Panc1 (cell line): Measurements from ENCODE around the gene SMAD3. TPM values are rescaled to one million over a fixed set of nuclear protein-coding genes. Genes with fewer than 3 reads are reported as not detected.

Experiments used
- ATAC-seq: fragments of 200-7000 bp; cut with Tn5 transposase; 2 replicates; pipeline ENCODE4 v1.9.1; 2020; ENCODE audit warnings: mild to moderate bottlenecking, moderate library complexity
- BruUV-seq: library from RNA; stranded (reverse); fragments of 400-500 nt; replicated peaks from 2 replicates; lab custom pipeline; 2021; lab: Mats Ljungman, UMichigan
- CTCF ChIA-PET: fragments of 300-600 bp; sonication (Branson Sonifier 250); formaldehyde crosslinking; loops from one replicate; lab custom pipeline; 2022; ENCODE audit warnings: antibody characterized with exemption; lab: Charles Lee
- POLR2A ChIA-PET: fragments of 300-600 bp; sonication (Branson Sonifier 250); formaldehyde crosslinking; loops from one replicate; lab custom pipeline; 2022; ENCODE audit warnings: antibody characterized with exemption; lab: Charles Lee
- DNase-seq: peaks from one replicate; pipeline ENCODE4 v3.0.0-alpha.2; 2010; ENCODE audit warnings: low read depth, low spot score
- H3K27ac ChIP-seq: 2 replicates; pipeline ENCODE4 v1.5.1; 2011; ENCODE audit warnings: mild to moderate bottlenecking, low read length, inconsistent platforms
- H3K27me3 ChIP-seq: fragments of 200-500 bp; sonication (Bioruptor generic); 2 replicates; pipeline ENCODE4 v1.6.0; 2014; ENCODE audit warnings: low read length, inconsistent platforms; ENCODE audit not compliant: control insufficient read depth, insufficient read depth
- H3K36me3 ChIP-seq: fragments of 200-500 bp; sonication (Bioruptor generic); 2 replicates; pipeline ENCODE4 v1.5.1; 2014; ENCODE audit warnings: inconsistent platforms, mild to moderate bottlenecking, low read length, moderate library complexity; ENCODE audit not compliant: control insufficient read depth, insufficient read depth
- H3K4me1 ChIP-seq: 2 replicates; pipeline ENCODE4 v1.5.1; 2011; ENCODE audit warnings: inconsistent platforms, mild to moderate bottlenecking, low read length, moderate library complexity; ENCODE audit not compliant: control insufficient read depth, insufficient read depth
- H3K4me3 ChIP-seq, 2 experiments: 2 replicates each; pipeline ENCODE4 v1.5.1; 2011 to 2012; ENCODE audit warnings: low read depth in 2 of 2, low read length in 2 of 2, mild to moderate bottlenecking in 2 of 2, inconsistent platforms in 1 of 2, moderate library complexity in 1 of 2
- H3K9me3 ChIP-seq: fragments of 200-500 bp; sonication (Bioruptor generic); 2 replicates; pipeline ENCODE4 v1.5.1; 2014; ENCODE audit warnings: low read depth, mild to moderate bottlenecking, inconsistent platforms, low read length, moderate library complexity; ENCODE audit not compliant: control insufficient read depth, insufficient read depth
- CTCF ChIP-seq: fragments of 450-650 bp; IDR thresholded peaks from 2 replicates; pipeline ENCODE4 v1.5.1; 2017; ENCODE audit warnings: mild to moderate bottlenecking
- POLR2AphosphoS5 ChIP-seq: IDR thresholded peaks from 2 replicates; pipeline ENCODE4 v1.6.1; 2012; ENCODE audit warnings: mild to moderate bottlenecking, low read depth, low read length, moderate library complexity
- REST ChIP-seq, 2 experiments: IDR thresholded peaks; 2 replicates each; pipeline ENCODE4 v1.6.1; 2011 to 2012; ENCODE audit warnings: low read depth in 2 of 2, control low read depth in 1 of 2, low read length in 1 of 2, mild to moderate bottlenecking in 1 of 2, moderate library complexity in 1 of 2; ENCODE audit not compliant: insufficient read depth in 1 of 2
- SIN3A ChIP-seq: IDR thresholded peaks from 2 replicates; pipeline ENCODE4 v1.6.1; 2012; ENCODE audit warnings: low read depth, mild to moderate bottlenecking, low read length, moderate library complexity, borderline replicate concordance; ENCODE audit not compliant: insufficient read depth
- TCF7L2 ChIP-seq: IDR thresholded peaks from 2 replicates; pipeline ENCODE4 v1.6.1; 2011; ENCODE audit warnings: mild to moderate bottlenecking, low read depth, low read length, inconsistent platforms
- in situ Hi-C: cut with HindIII; loops from 2 replicates; pipeline ENCODE4 v1.10.0; 2016; ENCODE audit warnings: low sequenced_read_pairs, low pct_unique_long_range_greater_than_20kb
- intact Hi-C: fragments of 100-400 bp; cut with micrococcal nuclease; formaldehyde crosslinking; loops from one replicate; pipeline ENCODE4 v1.10.0; 2022; ENCODE audit not compliant: unreplicated experiment
- total RNA-seq: library from RNA; stranded (reverse); gene quantifications from one replicate; pipeline ENCODE4 v1.2.1, GENCODE V29; 2021; ENCODE audit not compliant: unreplicated experiment

The SMAD3 gene
- total RNA-seq, 1 experiment from 2014 or later, result 394 TPM

GRCh38 chr15:67110958-67111864 lies 45.8 kb downstream of the SMAD3 start:
- Histone ChIP-seq H3K27me3 (no peaks in the 10 kb centered on the region), H3K4me3 (no peak overlapping the region), H3K9me3 (peaks cover 11% of the 10 kb centered on the region; the same call in 1 of the 2 replicates), H3K27ac (peak overlapping the region; percentile 100), H3K4me1 (peaks cover 85% of the 10 kb centered on the region), H3K36me3 (peaks cover 8% of the 10 kb centered on the region; the same call in 1 of the 2 replicates)
- no TSS peak for BruUV-seq
- POLR2A ChIA-PET, result interaction anchor here (0.6 to 0.8 kb wide), 3 partner anchors 19 to 94 kb away, joined by 3 to 13 read pairs (median 3); no protein-coding TSS in a partner anchor
- in situ Hi-C loops, result no loop called here
- ATAC-seq (no peak), DNase-seq (no peak)
- intact Hi-C loops, result no loop called here
- peak; percentile 27; the same call in 1 of the 2 replicates for TF ChIP-seq POLR2AphosphoS5
- TF ChIP-seq TCF7L2, result no peak
- no peak for TF ChIP-seq SIN3A
- TF ChIP-seq CTCF, result no peak
- CTCF ChIA-PET, result no interaction called here

GRCh38 chr15:67114046-67114445 lies 48.6 kb downstream of the SMAD3 start:
- Histone ChIP-seq H3K4me1 (peaks cover 85% of the 10 kb centered on the region), H3K4me3 (no peak overlapping the region), H3K9me3 (peaks cover 11% of the 10 kb centered on the region; the same call in 1 of the 2 replicates), H3K27me3 (no peaks in the 10 kb centered on the region), H3K36me3 (peaks cover 8% of the 10 kb centered on the region; the same call in 1 of the 2 replicates), H3K27ac (peak overlapping the region; percentile 100)
- POLR2A ChIA-PET, result no interaction called here
- BruUV-seq, result no TSS peak
- ATAC-seq, result no peak
- DNase-seq, result no peak
- intact Hi-C loops (no loop called here), in situ Hi-C loops (no loop called here)
- CTCF ChIA-PET, result no interaction called here
- TF ChIP-seq CTCF (no peak), REST (IDR thresholded peaks at IDR 0.05; ENCODE audit: insufficient read depth in 1 of 2, low read depth in 2 of 2, low read length in 1 of 2) (no peak)
